Bronchial smooth muscle cell (primary cell): ENCODE data around the gene TCTA. TPM values are rescaled to one million over a fixed set of nuclear protein-coding genes. Genes with fewer than 3 reads are reported as not detected.

Source experiments
- total RNA-seq: library from RNA; depleted of rRNA; stranded (reverse); fragments of >200 nt; gene quantifications from 2 replicates; pipeline ENCODE4 v1.2.1, GENCODE V29; 2014

TCTA gene
- 15.0 and 19.4 TPM in 2 replicates for total RNA-seq

GRCh38 chr3:49411968-49412631 is at the start of gene TCTA, which contains the start of gene RHOA:
TSS of gene TCTA (plus strand) at chr3:49412423. CDS start at chr3:49412427, 4 bp downstream.
TSS of gene RHOA (minus strand) at chr3:49411976. CDS start at chr3:49375589, 36,387 bp downstream.

DNA sequence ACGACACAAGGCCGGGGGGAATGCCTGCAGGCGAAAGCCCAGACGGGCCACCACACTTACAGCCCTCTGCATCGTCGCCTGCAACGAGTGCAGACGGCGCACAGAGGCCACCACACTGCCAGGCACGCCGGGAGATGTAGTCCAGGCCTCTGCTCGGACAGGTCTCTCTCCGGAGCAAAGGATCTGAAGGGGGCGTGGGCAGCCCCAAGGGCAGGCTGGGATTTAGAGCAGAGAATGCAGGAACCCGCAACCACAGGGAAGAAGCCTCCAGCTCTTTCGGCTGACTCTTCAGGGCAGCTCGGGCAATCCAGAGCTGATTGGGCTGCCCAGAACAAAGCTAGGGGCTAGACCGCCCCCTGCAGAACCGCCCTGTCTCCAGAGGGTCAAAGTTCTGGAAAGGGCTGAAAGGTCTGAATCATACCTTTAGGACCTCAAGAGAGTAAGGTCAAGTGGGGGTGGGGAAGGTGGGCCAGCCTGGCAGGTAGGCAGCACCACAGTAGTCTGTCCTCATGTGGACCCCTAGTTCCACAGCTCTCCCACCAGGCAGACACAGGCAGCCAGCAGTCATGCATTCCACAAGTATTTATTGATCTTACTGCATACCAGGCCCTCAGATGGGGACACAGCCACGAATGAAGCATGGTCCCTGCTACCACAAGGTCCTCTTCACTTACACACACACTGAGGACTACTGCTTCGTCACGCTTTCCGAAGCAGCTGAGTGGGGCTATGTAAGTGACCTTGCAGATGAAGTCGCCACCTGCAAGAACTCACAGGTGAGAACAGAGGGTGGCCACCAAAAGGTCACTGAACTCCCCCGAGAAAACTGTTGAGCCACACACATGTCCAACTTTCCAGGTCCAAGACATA is 10.4 kb downstream of the TCTA start, which contains the start of gene AMT:
Gene AMT, minus strand, starts transcription at position 95 of the 870 bp plus-strand sequence. Its CDS starts 23 bp downstream, at position 72.

Other genes starting within 250 kb of the TCTA start
- 18.8 and 19.5 TPM in 2 replicates for gene CCDC71, start 246.1 kb upstream of the TCTA start, total RNA-seq
- 45.7 and 67.5 TPM in 2 replicates for gene KLHDC8B, start 240.8 kb upstream of the TCTA start, total RNA-seq
- gene C3orf62, start 135.2 kb upstream of the TCTA start, total RNA-seq, result 1.4 and 1.8 TPM in 2 replicates
- gene USP4, start 72.4 kb upstream of the TCTA start, total RNA-seq, result 24.3 and 27.4 TPM in 2 replicates
- gene GPX1, start 54.1 kb upstream of the TCTA start, total RNA-seq, result 375 and 450 TPM in 2 replicates
- gene RHOA, start 447 bp upstream of the TCTA start, total RNA-seq, result 421 and 469 TPM in 2 replicates
- gene AMT, start 10.1 kb downstream of the TCTA start, total RNA-seq, result 2.5 and 4.4 TPM in 2 replicates
- 5.0 and 17.3 TPM in 2 replicates for gene NICN1, start 16.9 kb downstream of the TCTA start, total RNA-seq
- 14.0 and 17.2 TPM in 2 replicates for gene DAG1, start 57.8 kb downstream of the TCTA start, total RNA-seq
- under 0.01 TPM in 2 replicates for gene BSN, start 142.1 kb downstream of the TCTA start, total RNA-seq